HG02852 (cell line): ENCODE results near the gene NOC4L.

Experiments used
- ATAC-seq: cut with Tn5 transposase; IDR thresholded peaks from one replicate; pipeline ENCODE4 v1.9.1; 2021; ENCODE audit warnings: mild to moderate bottlenecking, moderate library complexity; ENCODE audit not compliant: unreplicated experiment

NOC4L gene

GRCh38 chr12:132168311-132169031 lies 24.2 kb downstream of the NOC4L start:
- ATAC-seq = no peak

DNA sequence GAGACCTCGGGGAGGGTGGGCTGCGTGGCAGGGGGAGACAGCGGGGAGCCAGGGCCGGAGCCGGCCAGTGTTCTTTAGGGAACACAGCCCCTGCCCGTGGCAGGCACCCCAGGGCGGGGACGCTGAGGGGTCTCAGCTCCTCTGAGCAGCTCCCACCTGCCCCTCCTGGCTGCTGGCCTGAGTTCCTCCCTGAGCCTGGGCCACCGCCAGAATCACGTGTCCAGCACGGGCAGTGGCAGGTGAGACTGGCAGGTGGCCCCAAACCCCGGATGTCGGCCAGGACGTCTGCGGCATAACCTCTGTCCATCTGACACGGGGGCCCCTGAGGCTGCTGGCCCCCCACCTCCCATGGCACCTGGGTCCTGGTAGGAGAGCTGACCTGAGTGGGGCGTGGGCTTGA lies 25.1 kb downstream of the NOC4L start:
- no peak for ATAC-seq

DNA sequence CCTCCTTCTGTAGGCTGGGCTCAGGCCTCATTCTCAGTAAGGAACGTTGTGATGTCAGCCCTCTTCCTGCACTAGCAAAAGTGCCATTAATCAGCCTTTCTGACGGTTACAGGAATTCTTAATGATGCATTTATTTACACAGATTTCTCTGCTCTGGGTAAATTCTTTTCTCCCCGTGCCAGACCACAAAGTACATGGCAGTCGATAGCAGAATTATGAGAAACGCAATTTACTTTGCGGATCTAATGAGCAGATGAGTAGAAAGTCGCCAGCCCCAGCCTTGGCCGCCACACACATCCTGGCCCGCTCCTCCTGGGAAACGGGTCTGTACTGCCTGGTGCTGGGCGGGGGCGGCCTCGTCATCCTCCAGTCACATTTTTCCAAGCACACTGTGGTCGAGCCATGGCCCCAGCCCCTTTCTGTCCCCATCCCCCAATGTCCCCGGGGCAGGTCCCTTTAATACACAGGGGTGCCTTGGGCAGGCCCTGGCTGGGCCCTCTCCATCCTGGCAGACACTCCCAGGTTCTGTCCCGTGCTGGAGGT lies 25.9 kb downstream of the NOC4L start:
- no peak for ATAC-seq

GRCh38 chr12:132170637-132171292 lies 26.5 kb downstream of the NOC4L start:
- ATAC-seq = no peak

GRCh38 chr12:132171293-132171967 lies 27.2 kb downstream of the NOC4L start:
- ATAC-seq = no peak

- ATAC-seq = no peak
These were observed 27.8 kb downstream of the NOC4L start for GRCh38 chr12:132171968-132172521.

DNA sequence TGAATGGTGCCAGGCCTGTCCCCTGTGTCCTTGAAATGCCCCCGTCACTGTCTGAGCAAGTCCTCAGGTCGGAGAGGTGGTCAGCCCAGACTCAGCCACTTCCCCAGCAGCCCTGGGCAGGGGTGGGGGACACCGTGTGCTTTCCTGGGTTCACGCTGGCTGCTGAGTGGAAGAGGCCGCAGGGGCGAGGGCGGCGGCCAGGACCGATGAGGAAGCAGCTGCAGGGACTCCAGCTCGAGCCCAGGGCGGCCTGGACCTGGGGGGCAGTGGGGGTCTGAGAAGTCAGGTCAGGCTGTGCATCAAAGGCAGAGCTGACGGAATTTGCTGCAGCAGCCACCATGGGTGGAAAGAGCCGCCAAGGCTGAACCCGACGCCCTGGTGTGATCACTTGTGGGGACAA lies 28.4 kb downstream of the NOC4L start:
- ATAC-seq = no peak

DNA sequence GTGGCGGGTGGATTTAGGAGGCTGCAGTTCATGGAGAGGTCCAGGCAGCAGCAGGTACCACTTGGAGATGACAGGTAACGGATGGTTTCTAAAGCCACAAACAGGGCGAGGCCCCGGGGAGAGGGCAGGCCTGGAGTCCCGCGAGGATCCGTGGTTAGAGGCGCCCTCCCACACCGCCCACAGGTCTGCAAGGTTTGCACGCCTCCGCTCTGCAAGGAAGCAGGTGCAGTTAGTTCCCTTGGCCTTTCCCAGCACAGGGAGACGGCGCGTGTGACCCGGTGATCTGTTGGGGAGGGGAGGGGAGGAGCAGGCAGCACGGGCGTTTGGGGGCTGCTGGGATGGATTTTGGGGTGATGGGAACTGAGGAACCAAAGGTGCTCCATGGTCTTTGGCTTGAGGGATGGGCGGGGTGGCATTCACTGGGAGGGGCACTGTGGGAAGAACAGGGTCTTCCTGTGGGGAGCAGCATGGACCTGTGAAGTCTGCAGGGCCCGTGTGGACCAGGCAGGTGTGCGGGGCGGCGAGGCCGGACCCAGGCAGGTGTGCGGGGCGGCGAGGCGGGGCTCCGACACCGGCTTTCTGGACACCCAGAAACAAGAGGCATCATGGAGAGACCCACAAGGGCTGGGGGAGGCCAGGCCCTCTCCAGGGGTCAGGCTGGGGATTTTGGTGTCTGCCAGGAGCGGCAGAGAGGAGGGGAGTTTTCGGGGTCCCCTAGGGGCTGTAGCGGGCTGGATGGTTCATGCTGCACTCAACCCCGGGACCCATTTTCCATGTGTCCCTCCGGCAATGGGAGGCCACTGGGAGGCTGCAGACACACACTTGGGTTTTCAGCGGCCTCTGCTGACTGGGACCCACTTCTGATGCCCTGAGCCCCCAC lies 29.1 kb downstream of the NOC4L start:
- no peak for ATAC-seq

DNA sequence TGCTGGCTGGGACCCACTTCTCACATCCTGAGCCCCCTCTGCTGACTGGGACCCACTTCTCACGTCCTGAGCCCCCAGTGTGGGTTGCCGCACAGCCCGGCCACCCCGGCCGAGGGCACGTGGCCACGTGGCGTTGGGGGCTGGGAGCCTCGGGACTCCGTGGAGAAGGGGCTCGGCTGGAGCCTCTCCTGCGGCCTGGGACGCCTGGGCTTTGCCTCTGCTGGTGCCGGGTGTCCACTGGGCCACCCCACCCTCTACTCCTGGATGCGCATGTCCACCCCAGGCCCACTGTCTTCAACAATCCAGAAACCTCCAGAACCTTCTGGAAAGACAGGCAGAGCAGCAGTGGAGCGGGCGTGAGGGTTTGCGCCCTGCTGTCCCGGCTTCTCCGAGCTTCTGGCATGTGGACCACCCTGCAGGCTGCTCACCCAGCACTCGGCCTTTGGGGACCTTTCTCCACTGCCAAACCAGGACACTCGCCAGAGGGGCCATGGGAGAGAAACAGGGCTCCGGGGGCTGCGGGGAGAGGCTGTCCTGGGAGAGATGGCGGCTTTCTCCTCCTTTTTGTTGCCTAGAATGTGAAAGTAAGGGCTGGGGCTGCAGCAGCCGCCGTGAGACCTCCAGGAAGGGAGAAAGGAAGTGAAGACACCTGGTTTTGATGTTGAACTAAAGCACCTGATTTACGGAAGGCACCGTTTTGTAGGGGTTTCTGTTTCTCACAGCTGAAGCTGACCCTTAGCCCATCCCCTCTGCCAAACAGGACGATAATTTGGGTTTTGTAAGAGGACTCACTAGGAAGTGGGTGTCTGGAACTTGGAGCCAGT lies 30.0 kb downstream of the NOC4L start:
- no peak for ATAC-seq

- no peak for ATAC-seq
These were observed 30.7 kb downstream of the NOC4L start for GRCh38 chr12:132174839-132175490.

GRCh38 chr12:132175496-132176384 lies 31.5 kb downstream of the NOC4L start:
- ATAC-seq = no peak

- ATAC-seq = no peak
These were observed 32.2 kb downstream of the NOC4L start for GRCh38 chr12:132176385-132176919.

- ATAC-seq = no peak
These were observed 32.8 kb downstream of the NOC4L start for GRCh38 chr12:132176920-132177551.

DNA sequence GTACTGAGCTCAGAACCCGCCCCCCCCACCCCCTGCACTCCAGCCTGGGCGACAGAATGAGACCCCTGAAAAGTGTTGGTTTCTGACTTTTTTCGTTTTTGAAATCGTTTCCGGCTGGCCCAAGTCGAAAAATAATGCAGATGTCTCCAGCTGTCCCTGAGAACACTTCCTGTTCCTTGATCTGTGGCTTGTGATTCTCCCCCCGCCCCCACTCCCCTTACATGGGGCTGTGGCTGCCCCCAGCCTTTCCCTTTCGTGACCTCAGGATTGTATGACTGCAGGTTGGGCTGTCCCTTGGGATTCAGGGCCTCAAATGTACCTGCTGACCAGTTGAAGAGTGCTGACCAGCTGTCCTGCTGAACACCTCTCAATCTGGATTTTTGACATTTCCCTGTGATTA lies 34.1 kb downstream of the NOC4L start:
- ATAC-seq = no peak

DNA sequence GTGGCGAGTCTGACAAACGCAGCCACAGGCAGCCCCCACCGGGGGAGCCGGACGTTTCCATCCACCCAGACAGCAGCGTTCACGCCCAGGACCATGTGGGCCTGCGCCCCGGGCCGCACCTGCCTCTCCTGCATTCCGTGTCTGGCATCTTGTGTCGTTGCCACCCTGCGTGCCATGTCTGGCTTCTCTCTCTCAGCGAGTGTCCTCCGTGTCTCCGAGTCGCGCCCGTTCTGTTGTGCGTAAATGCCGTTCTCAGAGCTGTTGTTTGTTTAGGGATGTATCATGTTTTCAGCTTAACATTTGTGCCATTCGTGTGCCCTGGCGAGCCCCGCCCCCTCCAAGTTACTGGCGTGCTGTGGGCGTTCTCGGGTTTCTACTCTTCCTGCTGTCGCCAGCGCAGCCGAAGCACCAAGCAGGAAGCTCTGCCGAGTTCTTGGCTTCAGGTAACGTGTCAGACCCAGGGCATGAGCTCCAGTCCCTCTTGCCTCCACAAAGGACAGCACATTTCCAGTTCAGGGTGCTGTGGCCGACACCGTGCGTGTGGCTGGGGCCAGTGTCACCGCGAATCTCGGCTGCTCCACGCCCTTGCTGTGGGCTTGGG lies 34.6 kb downstream of the NOC4L start:
- no peak for ATAC-seq

GRCh38 chr12:132179431-132180362 lies 35.4 kb downstream of the NOC4L start:
- ATAC-seq = no peak
